NCI-H187 treated with DMSO at 0.1 percent for 48 hours (cell line): ENCODE results near the gene SLC49A4.

Experiments used
- DNase-seq: peaks from one replicate; lab custom pipeline; 2025; lab: John Stamatoyannopoulos, UW

Gene SLC49A4

GRCh38 chr3:122786066-122786465, 8.8 kb upstream of the SLC49A4 start:
- no peak for DNase-seq

- no peak for DNase-seq
Measured at GRCh38 chr3:122787872-122788271, 7.0 kb upstream of the SLC49A4 start.

DNA sequence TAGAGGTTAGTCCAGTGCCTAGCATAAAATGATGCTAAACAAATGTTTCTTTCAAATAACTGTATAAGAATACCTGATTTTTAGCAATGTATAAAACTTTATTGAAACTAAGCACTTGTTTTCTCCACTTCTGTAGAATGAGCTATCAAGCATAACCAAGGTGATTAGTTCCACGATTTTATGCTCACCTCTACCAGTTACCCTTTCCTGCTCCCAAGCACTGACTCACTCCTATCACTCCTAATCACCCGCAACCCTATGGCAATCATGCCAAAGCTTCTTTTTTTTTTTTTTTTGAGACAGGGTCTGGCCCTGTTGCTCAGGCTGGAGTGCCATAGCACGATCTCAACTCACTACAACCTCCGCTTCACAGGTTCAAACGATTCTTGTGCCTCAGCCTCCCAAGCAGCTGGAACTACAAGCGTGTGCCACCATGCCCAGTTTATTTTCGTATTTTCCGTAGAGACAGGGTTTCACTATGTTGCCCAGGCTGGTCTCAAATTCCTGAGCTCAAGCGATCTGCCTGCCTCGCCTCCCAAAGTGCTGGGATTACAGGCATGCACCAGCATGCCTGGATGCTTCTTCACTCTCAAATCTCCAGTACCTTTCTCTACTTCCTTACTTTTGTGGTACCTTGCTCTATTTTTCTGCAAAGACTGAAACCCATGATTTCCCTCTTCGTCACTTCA, 5.1 kb upstream of the SLC49A4 start:
- no peak for DNase-seq

DNA sequence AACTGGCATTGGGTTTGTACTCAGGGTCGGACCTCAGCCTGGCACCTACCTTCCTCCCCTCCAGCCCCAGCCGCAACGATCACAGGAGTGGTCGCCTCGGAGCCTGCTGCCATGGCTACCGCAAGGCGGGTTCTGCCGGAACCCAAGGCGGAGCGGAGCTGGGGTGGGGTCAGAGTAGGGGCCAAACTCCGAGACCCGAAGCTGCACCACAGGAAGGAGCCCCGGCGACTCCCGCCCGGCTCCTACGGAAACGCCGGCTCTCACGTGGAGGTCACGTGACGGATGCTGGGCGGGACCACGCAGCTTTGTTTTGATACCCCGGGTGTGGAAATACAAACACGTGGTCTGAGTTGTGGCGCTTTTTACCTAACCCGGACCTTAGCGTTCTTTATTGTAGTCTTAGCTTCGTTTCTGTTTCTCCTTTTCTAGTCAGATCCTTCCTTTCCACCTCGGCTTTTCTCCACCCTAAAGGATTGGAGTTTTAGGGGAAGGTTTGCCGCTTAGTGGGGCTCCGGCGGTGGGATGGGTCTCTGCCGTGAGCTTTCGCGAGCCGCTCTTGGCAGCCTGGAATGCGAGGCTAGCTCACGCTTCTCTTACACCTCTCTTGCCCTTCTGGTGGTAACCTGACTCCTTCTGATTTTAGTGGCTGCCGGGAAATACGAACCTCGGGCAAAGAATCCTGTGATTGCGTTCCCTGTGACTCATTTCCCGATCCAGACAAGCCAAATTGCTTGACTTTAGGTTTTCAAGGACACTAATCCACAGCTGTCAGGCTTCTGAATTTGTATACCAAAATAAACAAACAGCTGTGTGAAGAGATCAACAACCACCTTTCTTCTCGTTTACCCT, 1.1 kb upstream of the SLC49A4 start, which contains the start of gene HSPBAP1:
Gene HSPBAP1 (minus strand): TSS at position 264 of the 849 bp plus-strand sequence. CDS start 151 bp downstream, at position 113.
- no peak for DNase-seq

- DNase-seq: no peak
Measured at GRCh38 chr3:122794483-122794778, 438 bp upstream of the SLC49A4 start.

GRCh38 chr3:122795674-122796195, 866 bp downstream of the SLC49A4 start:
- no peak for DNase-seq

DNA sequence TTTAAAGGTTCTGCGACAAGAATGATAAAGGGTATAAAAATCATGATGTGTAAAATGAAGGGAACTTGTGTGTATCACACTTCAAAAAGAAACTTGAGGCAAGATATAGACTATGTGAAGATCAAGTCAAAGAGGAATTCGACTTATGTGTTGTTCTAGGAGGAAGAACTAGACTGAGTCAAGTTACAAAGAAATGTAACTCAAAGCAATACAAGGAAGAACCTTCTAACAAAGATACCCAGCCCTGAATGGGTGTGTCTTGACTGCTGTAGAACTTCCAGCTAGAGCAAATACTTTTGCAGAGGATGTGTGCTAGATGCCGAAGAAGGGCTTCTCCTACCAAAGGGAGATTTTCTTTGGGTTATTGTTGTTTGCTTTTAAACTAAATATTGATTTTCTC, 2.4 kb downstream of the SLC49A4 start:
- DNase-seq: no peak

DNA sequence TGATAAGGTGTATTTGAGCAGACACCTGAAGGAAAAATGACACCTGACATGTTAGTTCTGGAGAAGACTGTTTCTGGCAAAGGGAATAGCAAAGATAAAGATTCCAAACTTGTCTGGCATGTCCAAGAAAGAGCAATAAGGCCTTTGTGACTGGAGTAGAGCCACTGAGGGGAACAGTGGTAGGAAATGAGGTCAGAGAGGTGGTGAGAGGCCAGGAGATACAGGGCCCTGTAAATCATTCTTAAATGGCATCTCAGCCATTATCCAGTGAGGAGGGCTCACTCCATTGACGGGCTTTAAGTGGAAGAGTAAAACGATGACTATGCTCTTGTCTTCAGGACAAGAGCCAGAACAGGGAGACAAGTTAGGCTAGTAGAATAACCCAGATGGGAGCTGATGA, 4.5 kb downstream of the SLC49A4 start:
- DNase-seq: no peak

DNA sequence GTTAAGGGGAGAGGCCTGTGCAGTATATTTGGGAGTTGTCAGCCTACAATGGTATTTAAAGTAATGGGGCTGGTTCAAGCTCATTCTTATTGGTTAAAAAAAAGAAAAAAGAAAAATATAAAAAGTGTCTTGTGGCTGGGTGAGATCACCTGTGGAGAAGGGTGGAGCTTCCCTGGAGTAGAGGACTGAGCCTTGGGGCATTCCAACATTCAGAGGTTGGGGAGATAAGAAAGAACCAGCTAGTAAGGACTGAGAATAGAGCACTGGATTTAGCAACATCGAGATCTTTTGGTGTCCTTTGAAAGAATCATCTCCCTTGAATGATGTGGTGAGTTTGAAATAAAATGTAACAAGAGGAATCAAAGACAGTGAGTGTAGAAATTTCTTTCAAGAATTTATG, 5.2 kb downstream of the SLC49A4 start:
- no peak for DNase-seq

GRCh38 chr3:122800706-122801237, 5.9 kb downstream of the SLC49A4 start:
- no peak for DNase-seq

DNA sequence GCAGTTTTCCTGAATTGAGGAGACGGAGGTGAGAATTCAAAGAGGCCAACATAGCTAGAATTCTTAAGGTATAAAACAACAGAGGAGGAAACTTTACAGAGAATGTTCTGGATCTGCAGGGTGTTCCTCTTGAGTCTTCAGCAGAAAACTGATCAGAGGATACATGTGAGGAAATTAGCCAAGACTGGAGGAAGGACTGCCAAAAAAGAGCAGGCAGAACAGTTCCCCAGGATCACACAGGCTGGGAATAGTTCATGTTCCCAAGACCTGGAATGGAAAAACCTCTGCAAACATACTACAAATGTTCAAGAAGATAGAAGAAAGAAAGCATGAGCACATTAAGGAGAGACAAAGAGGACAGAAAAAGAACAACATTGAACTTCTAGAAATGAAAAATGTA, 7.5 kb downstream of the SLC49A4 start:
- no peak for DNase-seq

DNA sequence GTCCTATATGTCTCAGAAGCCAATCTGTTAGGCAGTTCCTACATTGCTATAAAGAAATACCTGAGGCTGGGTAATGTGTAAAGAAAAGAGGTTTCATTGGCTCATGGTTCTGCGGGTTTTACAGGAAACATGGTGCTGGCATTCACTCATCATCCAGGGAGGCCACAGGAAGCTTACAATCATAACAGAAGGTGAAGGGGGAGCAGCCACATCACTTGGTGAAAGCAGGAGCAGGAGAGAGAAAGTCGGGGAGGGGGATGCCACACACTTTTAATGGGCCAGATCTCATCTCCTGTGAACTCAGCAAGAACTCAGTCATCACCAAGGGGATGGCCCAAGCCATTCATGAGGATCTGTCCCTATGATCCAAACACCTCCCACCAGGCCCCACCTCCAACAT, 9.1 kb downstream of the SLC49A4 start:
- DNase-seq: no peak

DNA sequence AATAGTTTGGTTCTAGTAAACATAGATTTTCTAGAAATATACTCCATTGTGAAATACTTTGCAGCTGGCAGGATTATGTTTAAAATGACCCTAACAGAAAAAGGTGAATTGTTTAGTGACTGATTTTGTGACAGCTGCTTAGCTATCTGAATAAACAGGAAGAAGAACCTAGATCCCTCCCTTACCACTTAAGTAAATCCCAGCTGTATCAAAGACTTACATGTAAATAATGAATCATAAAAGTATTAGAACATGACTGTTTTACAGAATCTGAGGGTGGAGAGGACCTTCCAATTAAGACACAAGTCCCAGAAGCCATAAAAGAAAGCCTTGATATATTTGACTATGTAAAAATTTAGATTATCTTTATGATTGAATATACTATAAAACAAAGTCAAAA, 15.9 kb downstream of the SLC49A4 start:
- DNase-seq: no peak

DNA sequence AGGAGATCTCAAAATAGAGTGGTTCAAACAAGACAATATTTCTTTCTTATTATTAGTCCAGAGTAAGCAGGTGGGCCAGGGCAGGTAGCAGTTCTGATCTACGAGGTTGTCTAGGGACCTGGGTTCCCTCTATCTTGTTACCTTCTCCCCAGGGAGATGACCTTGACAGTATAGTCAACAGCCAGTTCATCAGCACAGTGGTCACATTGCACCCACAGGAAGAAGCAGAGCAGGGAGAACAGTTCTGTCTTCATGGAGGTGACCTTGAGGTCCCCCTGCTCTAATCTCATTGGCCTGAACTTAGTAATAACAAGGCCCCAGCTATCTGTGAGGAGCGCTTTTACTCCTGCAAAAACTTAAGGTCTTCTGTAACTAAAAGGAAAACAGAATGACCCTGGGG, 21.7 kb downstream of the SLC49A4 start:
- DNase-seq: no peak

GRCh38 chr3:122824465-122825381, 29.9 kb downstream of the SLC49A4 start:
- DNase-seq: no peak

- no peak for DNase-seq
Measured at GRCh38 chr3:122825460-122825859, 30.6 kb downstream of the SLC49A4 start.

- DNase-seq: no peak
Measured at GRCh38 chr3:122826278-122826677, 31.4 kb downstream of the SLC49A4 start.

- no peak for DNase-seq
Measured at GRCh38 chr3:122828281-122828680, 33.4 kb downstream of the SLC49A4 start.

- no peak for DNase-seq
Measured at GRCh38 chr3:122835590-122835989, 40.7 kb downstream of the SLC49A4 start.

DNA sequence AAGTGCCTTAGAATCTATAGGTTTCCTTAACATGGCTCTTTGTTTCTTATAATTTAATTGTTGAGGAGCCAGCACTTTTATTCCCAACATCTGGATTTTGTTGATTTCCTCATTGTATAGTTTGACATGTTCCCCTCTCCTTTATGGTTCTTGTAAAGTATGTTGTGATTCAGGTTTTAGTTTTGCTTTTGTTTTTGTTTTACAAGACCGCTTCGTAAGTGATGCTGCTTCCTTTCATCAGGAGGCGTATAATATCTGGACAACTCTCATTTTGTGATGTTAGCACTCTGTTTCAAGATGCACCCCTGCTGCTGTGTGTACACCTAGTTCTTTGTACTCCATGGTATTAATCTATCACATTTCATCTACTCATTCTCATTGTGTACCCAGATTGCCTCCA, 48.7 kb downstream of the SLC49A4 start:
- no peak for DNase-seq

DNA sequence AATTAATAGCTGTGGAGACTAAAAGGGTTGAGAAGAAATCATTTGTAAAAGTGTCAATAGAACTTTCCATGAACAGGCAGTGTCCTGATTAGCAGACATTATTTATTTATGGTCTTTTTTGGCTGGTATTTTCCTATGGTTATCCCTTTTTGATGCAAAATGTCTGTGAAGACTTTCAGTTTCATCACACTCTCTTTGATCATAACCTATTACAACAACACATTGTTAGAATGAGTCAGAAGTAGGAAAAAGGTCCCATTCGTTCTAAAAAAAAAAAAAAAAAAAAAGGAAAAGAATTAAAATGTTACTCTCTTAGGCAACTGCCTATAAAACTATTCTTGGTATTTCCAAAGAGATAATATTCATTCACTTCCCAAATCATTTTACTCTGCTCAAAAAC, 62.1 kb downstream of the SLC49A4 start:
- DNase-seq: no peak

DNA sequence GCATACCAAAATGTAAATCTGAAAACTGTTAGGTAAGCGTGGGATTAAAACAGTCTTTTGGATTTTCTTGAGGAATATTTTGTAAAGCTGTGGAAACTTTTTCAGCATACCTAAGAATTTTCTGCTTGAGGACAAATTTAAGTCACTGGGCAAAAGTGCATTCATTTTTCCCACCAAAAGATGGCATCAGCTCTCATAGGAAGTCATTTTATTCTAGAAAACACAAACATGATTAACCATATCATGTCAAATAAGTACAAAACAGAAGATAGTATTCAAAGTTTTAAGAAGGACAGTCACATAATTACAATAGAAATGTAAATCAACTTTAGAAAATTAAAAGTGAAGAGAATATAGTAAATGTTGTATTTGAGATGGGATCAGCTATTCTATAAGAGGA, 63.5 kb downstream of the SLC49A4 start:
- no peak for DNase-seq
